ENCODE data around the gene ELFN1. TPM values are rescaled to one million over a fixed set of nuclear protein-coding genes. Genes with fewer than 3 reads are reported as not detected.

ELFN1 gene
- total RNA-seq, 1 donor, result 1.6 TPM

DNA sequence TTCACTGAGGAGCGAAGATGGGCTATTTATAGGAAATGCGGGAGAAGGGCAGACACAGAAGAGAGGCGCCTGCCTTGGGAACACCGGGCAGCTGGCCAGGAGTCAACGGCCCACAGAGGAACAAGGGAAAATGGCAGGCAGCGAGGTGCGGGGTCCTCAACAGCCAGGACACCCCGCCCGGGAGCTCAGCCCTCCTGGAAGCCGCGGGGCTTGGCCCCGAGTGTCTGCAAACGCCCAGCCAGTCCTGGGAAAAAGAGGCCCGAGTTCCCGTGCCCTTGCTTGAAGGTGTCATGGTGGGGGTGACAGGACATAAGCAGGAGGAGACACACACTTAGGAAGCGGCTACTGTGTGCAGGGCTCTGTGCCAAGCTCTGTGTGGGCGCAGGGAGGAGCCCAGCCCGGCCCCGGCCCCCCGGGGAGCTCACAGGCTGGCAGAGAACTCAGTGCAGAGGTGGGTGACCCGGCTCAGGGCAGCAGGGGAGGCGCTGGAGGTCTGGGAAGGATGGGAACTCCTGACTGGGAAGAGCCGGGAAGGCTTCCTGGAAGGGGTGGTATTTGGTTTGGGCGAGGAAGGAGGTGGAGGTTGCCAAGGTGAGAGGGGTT, 79.9 kb downstream of the ELFN1 start:
- DNase-seq (ENCODE audit: low read depth), result no peak

DNA sequence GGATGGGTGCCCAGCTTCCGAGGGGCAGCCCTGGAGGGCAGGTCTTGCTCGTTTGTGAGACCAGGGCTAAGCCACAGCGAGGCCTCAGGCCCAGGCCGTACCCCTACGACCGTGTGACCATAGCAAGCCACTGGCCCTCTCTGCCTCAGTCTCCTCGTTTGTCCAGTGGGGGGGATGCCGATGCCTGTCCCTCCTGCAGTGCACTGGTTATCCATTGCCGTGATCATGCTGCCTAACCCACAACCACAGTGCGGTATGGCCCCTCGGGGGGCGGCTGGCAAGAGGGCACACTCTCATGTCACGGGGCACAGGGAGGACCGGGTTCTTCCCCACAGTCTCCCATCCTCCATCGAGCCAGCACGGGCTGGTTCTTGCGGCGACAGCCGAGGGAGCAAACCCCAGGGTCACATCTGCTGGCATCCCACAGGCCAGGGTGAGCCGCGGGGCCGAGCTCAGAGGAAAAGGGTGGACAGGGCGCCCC, 80.5 kb downstream of the ELFN1 start:
- no peak overlapping the region for H3K4me3 ChIP-seq (ENCODE audit: low read depth, low read length)
- DNase-seq (ENCODE audit: low read depth), result no peak
- TF ChIP-seq, protein P1, sequence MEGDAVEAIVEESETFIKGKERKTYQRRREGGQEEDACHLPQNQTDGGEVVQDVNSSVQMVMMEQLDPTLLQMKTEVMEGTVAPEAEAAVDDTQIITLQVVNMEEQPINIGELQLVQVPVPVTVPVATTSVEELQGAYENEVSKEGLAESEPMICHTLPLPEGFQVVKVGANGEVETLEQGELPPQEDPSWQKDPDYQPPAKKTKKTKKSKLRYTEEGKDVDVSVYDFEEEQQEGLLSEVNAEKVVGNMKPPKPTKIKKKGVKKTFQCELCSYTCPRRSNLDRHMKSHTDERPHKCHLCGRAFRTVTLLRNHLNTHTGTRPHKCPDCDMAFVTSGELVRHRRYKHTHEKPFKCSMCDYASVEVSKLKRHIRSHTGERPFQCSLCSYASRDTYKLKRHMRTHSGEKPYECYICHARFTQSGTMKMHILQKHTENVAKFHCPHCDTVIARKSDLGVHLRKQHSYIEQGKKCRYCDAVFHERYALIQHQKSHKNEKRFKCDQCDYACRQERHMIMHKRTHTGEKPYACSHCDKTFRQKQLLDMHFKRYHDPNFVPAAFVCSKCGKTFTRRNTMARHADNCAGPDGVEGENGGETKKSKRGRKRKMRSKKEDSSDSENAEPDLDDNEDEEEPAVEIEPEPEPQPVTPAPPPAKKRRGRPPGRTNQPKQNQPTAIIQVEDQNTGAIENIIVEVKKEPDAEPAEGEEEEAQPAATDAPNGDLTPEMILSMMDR (IDR thresholded peaks at IDR 0.05; ENCODE audit: insufficient read depth, low read length), result no peak

More for the DNA sequence above, 79.9 kb downstream of the ELFN1 start:
- no peak overlapping the region for H3K4me3 ChIP-seq (ENCODE audit: low read depth, low read length)
- TF ChIP-seq, protein P1 (IDR thresholded peaks at IDR 0.05; ENCODE audit: insufficient read depth, low read length), result no peak

GRCh38 chr7:1752111-1752510, 82.0 kb downstream of the ELFN1 start:
- TF ChIP-seq, protein P1 (IDR thresholded peaks at IDR 0.05; ENCODE audit: insufficient read depth, low read length), result no peak
- no peak for DNase-seq (ENCODE audit: low read depth)
- no peak overlapping the region for H3K4me3 ChIP-seq (ENCODE audit: low read depth, low read length)

- no peak overlapping the region for H3K4me3 ChIP-seq (ENCODE audit: low read depth, low read length)
- DNase-seq (ENCODE audit: low read depth), result no peak
- TF ChIP-seq, protein P1 (IDR thresholded peaks at IDR 0.05; ENCODE audit: insufficient read depth, low read length), result no peak
These were observed 82.9 kb downstream of the ELFN1 start for GRCh38 chr7:1752771-1753563.

- H3K4me3 ChIP-seq (ENCODE audit: low read depth, low read length), result no peak overlapping the region
- TF ChIP-seq, protein P1 (IDR thresholded peaks at IDR 0.05; ENCODE audit: insufficient read depth, low read length), result no peak
- DNase-seq (ENCODE audit: low read depth), result no peak
These were observed 83.4 kb downstream of the ELFN1 start for GRCh38 chr7:1753564-1753867.

DNA sequence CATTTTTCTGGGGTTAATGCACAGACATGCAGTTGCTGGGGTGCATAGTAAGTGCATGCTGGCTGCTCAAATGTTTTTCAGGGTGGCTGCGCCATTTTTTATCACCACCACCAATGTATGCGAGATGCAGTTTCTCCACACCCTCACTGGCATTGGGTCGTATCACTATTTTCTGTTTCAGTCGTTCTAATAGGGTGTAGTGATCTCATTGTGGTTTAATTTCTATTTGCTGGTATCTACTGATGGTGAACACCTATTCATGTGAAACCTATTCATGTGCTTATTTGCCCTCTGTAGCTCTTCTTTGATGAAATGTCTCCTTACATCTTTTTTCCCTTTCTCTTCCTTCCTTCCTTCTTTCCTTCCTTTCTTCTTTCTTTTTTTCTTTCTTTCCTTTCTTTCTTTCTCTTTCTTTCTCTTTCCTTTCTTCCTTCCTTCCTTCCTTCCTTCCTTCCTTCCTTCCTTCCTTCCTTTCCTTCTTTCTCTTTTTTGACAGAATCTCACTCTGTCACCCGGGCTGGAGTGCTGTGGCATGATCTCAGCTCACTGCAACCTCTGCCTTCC, 84.3 kb downstream of the ELFN1 start:
- H3K4me3 ChIP-seq (ENCODE audit: low read depth, low read length), result no peak overlapping the region
- no peak for DNase-seq (ENCODE audit: low read depth)
- TF ChIP-seq, protein P1 (IDR thresholded peaks at IDR 0.05; ENCODE audit: insufficient read depth, low read length), result no peak
